ENCODE results near the gene MICAL3.

The MICAL3 gene

GRCh38 chr22:17962168-17962567, 62.2 kb downstream of the MICAL3 start:
- no peak for DNase-seq
- H3K27me3 ChIP-seq, result no peaks in the 10 kb centered on the region
- no peaks in the 10 kb centered on the region for H3K36me3 ChIP-seq

GRCh38 chr22:17961446-17961729, 63.0 kb downstream of the MICAL3 start:
- no peak for DNase-seq
- Histone ChIP-seq H3K4me1 (peaks cover 9% of the 10 kb centered on the region), H3K36me3 (no peaks in the 10 kb centered on the region), H3K9me3 (no peaks in the 10 kb centered on the region), H3K27me3 (no peaks in the 10 kb centered on the region), H3K4me3 (ENCODE audit: low read depth, low read length) (no peak overlapping the region)
- TF ChIP-seq CTCF (IDR thresholded peaks at IDR 0.05; ENCODE audit: low read depth, low read length), result no peak

More at GRCh38 chr22:17962168-17962567, 62.2 kb downstream of the MICAL3 start:
- H3K9me3 ChIP-seq, result no peaks in the 10 kb centered on the region
- TF ChIP-seq CTCF (IDR thresholded peaks at IDR 0.05; ENCODE audit: low read depth, low read length), result no peak
- no peak overlapping the region for H3K4me3 ChIP-seq (ENCODE audit: low read depth, low read length)
- H3K4me1 ChIP-seq, result peaks cover 14% of the 10 kb centered on the region

- H3K4me1 ChIP-seq, result peaks cover 4% of the 10 kb centered on the region
- no peak for TF ChIP-seq CTCF (IDR thresholded peaks at IDR 0.05; ENCODE audit: low read depth, low read length)
- no peaks in the 10 kb centered on the region for H3K27me3 ChIP-seq
- DNase-seq, result no peak
- no peaks in the 10 kb centered on the region for H3K36me3 ChIP-seq
- H3K4me3 ChIP-seq (ENCODE audit: low read depth, low read length), result no peak overlapping the region
- no peaks in the 10 kb centered on the region for H3K9me3 ChIP-seq
Observed at GRCh38 chr22:17960695-17961445, 63.5 kb downstream of the MICAL3 start.

GRCh38 chr22:17960011-17960410, 64.3 kb downstream of the MICAL3 start:
- Histone ChIP-seq H3K4me1 (no peaks in the 10 kb centered on the region; the same call in 1 of the 2 replicates), H3K4me3 (ENCODE audit: low read depth, low read length) (no peak overlapping the region), H3K27me3 (no peaks in the 10 kb centered on the region), H3K9me3 (no peaks in the 10 kb centered on the region), H3K36me3 (no peaks in the 10 kb centered on the region)
- DNase-seq, result no peak
- no peak for TF ChIP-seq CTCF (IDR thresholded peaks at IDR 0.05; ENCODE audit: low read depth, low read length)

GRCh38 chr22:17958166-17958565, 66.2 kb downstream of the MICAL3 start:
- H3K27me3 ChIP-seq, result no peaks in the 10 kb centered on the region
- no peaks in the 10 kb centered on the region; the same call in 1 of the 2 replicates for H3K9me3 ChIP-seq
- DNase-seq, result no peak
- no peak for TF ChIP-seq CTCF (IDR thresholded peaks at IDR 0.05; ENCODE audit: low read depth, low read length)
- no peak overlapping the region for H3K4me3 ChIP-seq (ENCODE audit: low read depth, low read length)
- no peaks in the 10 kb centered on the region for H3K36me3 ChIP-seq
- H3K4me1 ChIP-seq, result no peaks in the 10 kb centered on the region; the same call in 1 of the 2 replicates

- DNase-seq, result no peak
- no peak for TF ChIP-seq CTCF (IDR thresholded peaks at IDR 0.05; ENCODE audit: low read depth, low read length)
- Histone ChIP-seq H3K27me3 (no peaks in the 10 kb centered on the region), H3K36me3 (no peaks in the 10 kb centered on the region), H3K9me3 (no peaks in the 10 kb centered on the region; the same call in 1 of the 2 replicates), H3K4me1 (no peaks in the 10 kb centered on the region; the same call in 1 of the 2 replicates), H3K4me3 (ENCODE audit: low read depth, low read length) (no peak overlapping the region)
Observed at GRCh38 chr22:17957693-17958092, 66.7 kb downstream of the MICAL3 start.

Data from BE2C (cell line).